ENCODE data around the gene CACNA1C.

CACNA1C gene

DNA sequence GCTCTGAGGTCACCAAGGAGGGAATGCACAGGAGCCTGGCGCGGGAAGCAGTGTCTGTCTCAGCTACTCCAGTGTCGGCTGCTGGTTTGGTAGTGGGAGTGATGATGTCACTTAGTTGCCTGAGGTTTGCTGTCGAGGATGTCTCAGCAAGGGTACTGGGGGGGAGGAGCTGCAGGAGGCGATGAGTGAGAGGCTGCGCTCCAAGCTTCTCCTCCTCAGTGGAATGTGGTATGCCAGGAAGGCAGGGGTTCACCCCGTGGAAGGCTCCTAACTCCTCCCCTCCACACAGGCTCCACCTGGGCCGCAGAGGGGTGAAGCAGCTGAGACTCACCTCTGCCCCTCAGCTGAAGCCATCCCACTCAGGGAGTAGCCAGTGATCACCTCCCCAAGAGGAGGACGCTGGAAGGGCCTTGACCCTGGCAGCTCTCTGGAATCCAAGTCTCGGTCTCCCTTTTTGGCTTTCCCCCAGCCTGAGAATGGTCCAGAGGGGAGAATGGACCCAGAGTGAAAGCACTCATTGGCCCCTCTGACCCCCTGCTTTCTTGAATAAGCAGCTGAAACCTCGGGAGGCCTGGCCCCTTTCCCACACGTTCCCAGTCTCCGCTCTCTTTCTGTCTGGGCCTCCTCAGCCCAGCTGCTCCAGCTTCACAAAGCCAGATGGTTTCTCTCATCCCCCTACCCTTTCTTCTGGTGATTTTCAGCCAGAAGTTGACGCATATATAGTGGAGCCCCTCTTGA is 563.0 kb downstream of the CACNA1C start:
- DNase-seq: peak; percentile 89

- no peak for DNase-seq
These were observed 564.0 kb downstream of the CACNA1C start for GRCh38 chr12:2616763-2617162.

- no peak for DNase-seq
These were observed 564.6 kb downstream of the CACNA1C start for GRCh38 chr12:2617365-2617764.

DNA sequence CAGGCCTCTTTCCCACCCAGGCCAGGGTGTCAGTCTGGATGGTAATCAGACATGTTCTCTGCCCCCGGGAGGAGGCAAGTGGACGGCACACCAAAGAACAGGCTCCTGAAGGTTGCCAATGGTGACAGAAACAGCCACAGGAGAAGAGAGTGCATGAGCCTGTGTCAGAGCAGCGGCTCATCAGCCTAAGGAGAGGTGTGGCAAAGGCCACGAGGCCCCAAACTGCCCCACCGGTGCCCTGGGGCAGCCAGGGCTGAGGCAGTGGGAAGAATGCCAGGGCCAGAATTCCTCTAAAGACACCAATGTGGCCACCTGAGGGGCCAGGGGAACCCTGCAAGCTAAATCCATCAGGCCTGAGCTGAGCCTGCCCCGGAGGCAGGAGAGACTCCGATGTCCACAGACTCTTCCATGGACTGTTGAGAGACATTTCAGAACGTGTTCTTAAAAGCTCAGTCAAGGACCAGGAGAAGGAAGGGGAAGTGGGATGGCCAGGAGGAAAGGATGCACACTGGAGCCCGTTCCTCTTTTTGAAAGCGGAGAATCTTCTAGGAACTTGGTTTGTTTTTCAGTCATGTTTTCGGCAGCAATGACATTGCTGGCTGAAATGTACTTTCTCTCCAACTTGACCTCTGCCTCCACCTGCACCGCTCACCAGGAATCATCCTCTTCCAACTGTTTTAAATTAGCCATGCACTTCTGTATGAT is 565.7 kb downstream of the CACNA1C start:
- no peak for DNase-seq

DNA sequence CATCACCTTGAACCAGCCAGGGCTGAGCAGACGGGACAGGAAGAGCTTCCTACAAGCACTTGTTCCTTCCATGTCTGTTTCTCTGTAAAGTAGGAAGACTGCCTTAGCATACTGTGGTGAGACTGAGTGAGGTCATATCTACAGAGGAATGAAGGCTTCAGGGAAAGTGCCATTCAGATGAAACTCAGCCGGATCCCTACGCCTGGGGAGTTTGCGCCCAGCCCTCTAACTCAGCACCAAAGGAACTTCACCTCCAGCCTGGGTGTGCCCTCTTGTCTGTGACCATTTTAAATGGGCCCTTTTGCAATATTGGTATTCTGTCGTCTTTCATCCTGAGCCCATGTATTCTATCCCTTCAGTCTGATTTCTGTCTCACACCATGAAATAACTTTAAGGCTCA is 566.3 kb downstream of the CACNA1C start:
- DNase-seq: no peak

DNA sequence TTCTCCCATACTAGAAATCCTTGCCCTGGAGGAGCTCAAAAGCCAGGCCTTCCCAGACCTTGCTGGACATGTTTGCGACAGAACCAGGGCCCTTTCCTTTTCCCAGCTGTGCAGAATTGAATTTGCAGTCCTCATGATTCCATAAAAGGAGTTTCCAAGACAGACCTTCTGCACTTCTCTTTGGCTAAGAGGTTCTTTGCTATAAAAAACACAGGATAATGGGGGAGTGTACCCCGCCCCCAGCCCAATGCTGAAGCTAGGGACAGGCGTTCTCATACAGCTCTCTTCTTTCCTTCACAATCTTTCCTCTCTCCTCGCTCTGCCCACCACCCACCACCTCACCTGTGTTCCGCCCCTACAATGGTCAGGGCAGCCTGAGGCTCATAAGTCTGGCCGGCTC is 569.7 kb downstream of the CACNA1C start:
- no peak for DNase-seq

DNA sequence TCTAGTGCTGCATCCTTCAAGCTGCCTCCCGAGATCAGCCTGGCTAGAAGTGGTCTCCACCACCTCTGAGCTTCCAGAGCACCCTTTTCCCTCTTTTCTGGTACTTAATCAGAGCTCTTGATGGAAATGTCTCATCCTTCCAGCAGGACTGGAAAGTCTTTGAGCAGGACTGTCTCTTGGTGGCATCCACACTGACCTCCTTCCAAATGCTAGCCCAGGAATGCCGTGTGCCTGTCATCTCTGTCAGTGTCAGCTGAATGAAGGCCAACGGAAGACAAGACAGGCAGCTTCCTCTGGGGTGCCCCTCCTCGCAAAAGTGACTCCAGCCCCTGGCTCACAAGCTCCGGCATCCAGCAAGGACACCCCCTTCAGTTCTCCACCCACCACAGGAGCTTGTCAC is 570.7 kb downstream of the CACNA1C start:
- no peak for DNase-seq

- DNase-seq: peak; percentile 44
These were observed 571.9 kb downstream of the CACNA1C start for GRCh38 chr12:2624543-2625288.

- DNase-seq: no peak
These were observed 572.5 kb downstream of the CACNA1C start for GRCh38 chr12:2625289-2625612.

GRCh38 chr12:2627076-2627834 is 574.5 kb downstream of the CACNA1C start:
- no peak for DNase-seq

GRCh38 chr12:2627835-2628191 is 575.0 kb downstream of the CACNA1C start:
- no peak for DNase-seq

GRCh38 chr12:2628401-2628800 is 575.6 kb downstream of the CACNA1C start:
- DNase-seq: no peak

- peak; percentile 15 for DNase-seq
These were observed 576.3 kb downstream of the CACNA1C start for GRCh38 chr12:2629051-2629450.

DNA sequence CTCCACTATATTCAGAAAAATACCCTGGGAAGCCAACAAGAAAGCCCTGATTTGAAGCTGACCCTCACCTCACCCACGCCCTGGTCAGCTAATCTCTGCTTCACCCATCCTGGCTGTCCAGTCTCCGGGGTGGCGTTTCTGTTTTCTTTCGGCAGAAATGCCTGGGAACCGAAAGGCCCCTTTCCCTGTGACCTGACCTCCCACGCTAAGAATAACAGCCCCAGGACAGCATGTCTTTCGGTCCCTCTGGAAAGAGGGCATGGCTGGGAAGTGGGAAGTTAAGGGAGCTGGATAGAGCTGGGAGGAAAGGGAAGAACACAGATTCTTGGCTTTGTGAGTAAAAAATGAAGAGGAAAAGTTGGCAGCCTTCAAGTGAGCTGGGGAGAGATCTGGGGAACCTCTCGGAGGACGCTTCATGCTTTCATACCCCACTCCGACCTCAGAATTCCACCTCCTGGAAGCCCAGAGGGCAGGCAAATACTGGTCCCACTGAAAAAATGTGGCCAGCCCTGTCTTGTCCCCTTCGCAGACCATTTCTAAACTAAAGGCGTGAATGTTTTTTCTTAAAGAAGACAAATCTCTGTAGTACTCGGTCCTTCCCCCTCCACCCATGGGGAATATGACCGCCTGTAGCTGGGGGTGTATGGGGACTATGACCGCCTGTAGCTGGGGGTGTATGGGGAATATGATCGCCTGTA is 579.0 kb downstream of the CACNA1C start:
- DNase-seq: no peak

DNA sequence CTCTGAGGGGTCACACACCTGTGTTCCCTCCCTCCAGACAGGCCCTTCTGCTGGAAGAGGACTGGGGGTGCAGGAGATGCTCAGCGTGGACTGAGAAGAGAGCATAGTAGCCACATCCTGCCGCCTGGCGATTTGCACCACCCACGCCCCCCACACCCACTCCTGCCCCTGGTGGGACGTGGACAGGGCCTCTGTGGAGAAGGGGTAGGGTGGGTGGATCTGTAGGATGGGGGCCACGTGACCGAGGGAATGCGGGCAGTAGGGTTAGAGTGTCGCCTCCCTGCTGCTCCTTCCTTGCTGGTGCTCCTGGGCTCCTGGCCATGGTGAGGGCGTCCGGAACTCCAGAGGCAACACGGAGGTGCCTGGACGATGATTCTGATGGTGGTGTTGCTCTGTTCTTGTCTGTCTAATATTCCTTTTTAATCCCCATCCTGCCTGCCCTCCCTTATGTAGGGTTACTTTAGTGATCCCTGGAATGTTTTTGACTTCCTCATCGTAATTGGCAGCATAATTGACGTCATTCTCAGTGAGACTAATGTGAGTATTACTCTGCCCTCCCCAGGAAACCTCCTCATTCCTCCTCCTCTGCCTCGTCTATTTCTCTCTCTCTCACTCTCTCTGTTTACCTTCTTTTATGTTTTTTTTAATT is 580.5 kb downstream of the CACNA1C start:
- DNase-seq: no peak

- no peak for DNase-seq
These were observed 581.0 kb downstream of the CACNA1C start for GRCh38 chr12:2633825-2634200.

GRCh38 chr12:2634471-2634870 is 581.7 kb downstream of the CACNA1C start:
- no peak for DNase-seq

DNA sequence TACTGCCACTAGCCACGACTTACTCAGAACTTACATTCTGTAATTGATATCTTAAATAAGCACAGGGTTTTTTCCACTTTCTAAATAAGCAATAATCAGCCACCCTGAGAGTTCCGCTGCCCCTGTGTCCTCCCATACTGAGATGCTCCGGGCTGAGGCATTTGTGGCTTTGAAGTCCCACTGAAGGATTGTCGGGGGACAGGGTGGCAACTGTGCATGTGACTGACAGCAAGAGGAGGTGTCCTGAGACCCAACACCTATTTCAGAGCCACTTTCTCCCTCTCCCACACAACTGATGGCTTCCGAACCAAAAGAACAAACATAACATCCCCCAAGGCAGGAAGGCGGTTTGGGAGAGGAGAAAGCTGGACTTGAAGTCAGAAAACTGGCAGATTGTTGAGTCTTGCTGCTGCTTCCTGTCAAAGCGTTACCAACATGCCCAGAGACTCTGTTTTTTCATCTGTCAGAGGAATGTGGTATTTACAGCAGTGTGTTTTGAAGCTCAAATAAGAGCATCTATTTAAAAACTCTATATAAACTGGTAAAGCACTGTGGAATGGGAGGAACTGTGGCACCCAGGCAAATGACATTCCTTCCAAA is 584.1 kb downstream of the CACNA1C start:
- no peak for DNase-seq

GRCh38 chr12:2637371-2637770 is 584.6 kb downstream of the CACNA1C start:
- DNase-seq: no peak

- DNase-seq: no peak
These were observed 585.7 kb downstream of the CACNA1C start for GRCh38 chr12:2638273-2639019.

- no peak for DNase-seq
These were observed 586.2 kb downstream of the CACNA1C start for GRCh38 chr12:2639020-2639298.
